ENCODE results near the gene ABCA12.

The ABCA12 gene

DNA sequence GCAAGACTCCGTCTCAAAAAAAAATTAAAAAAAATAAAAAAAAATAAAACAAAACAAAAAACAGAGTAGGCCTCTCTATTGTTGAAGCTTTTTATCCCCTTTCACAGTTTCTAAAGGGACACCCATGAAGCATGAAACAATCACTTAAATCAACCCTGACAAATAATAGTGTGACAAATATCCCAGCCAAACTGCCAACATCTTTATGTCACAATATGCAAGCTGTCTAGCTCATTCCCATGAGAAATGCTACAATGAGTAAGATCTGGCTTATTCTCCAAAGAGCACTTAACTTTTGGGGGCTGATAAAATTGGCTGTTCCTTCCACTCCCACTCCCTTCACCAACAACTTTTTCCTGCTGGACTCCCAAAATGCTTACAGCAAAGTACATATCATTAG lies 21.7 kb upstream of the ABCA12 start:
- no peak overlapping the region for H3K9ac ChIP-seq (ENCODE audit: low read length)
- no peaks in the 10 kb centered on the region for H3K4me1 ChIP-seq (ENCODE audit: low read length)
- H3K9me3 ChIP-seq (ENCODE audit: insufficient read depth, low read length): no peaks in the 10 kb centered on the region
- H3K36me3 ChIP-seq (replicated peaks; ENCODE audit: low read depth, low read length): no peaks in the 10 kb centered on the region
- H4K20me1 ChIP-seq (ENCODE audit: insufficient read depth, low read length): no peaks in the 10 kb centered on the region
- no peaks in the 10 kb centered on the region for H3K27me3 ChIP-seq (ENCODE audit: low read depth, low read length)
- H3K27ac ChIP-seq (ENCODE audit: low read length): no peak overlapping the region
- no peak overlapping the region for H3K4me2 ChIP-seq (ENCODE audit: low read length)
- TF ChIP-seq EZH2phosphoT487 (IDR thresholded peaks at IDR 0.05; ENCODE audit: low read depth): no peak
- TF ChIP-seq, protein P1, sequence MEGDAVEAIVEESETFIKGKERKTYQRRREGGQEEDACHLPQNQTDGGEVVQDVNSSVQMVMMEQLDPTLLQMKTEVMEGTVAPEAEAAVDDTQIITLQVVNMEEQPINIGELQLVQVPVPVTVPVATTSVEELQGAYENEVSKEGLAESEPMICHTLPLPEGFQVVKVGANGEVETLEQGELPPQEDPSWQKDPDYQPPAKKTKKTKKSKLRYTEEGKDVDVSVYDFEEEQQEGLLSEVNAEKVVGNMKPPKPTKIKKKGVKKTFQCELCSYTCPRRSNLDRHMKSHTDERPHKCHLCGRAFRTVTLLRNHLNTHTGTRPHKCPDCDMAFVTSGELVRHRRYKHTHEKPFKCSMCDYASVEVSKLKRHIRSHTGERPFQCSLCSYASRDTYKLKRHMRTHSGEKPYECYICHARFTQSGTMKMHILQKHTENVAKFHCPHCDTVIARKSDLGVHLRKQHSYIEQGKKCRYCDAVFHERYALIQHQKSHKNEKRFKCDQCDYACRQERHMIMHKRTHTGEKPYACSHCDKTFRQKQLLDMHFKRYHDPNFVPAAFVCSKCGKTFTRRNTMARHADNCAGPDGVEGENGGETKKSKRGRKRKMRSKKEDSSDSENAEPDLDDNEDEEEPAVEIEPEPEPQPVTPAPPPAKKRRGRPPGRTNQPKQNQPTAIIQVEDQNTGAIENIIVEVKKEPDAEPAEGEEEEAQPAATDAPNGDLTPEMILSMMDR (IDR thresholded peaks at IDR 0.05; ENCODE audit: low read depth, low read length): no peak
- no peak overlapping the region for H2AFZ ChIP-seq (ENCODE audit: low read depth, low read length)
- no peak overlapping the region for H3K4me3 ChIP-seq (ENCODE audit: low read length)
- H3K79me2 ChIP-seq (ENCODE audit: low read length): no peaks in the 10 kb centered on the region

DNA sequence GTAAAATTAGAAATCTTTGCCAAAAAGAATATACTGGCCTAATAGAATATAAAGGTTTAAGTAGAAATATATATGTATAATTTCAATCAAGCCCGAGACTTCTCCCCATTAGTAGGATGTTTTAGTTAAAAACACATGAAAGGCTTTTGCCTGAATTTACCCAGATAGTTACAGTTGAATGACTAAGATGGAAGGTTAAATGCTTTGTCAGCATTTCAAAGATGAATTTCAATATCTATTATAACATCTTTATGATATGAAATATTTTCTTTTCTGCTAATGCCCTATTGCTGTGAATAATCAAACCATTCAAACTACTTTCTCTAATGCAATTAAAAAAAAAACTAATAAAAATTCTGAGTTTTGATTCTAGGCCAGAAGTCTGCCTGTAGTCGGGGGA lies 18.0 kb upstream of the ABCA12 start:
- H3K4me2 ChIP-seq (ENCODE audit: low read length): no peak overlapping the region
- H2AFZ ChIP-seq (ENCODE audit: low read depth, low read length): no peak overlapping the region
- H3K27me3 ChIP-seq (ENCODE audit: low read depth, low read length): no peaks in the 10 kb centered on the region
- no peaks in the 10 kb centered on the region for H3K36me3 ChIP-seq (replicated peaks; ENCODE audit: low read depth, low read length)
- H3K9me3 ChIP-seq (ENCODE audit: insufficient read depth, low read length): no peaks in the 10 kb centered on the region
- no peaks in the 10 kb centered on the region for H4K20me1 ChIP-seq (ENCODE audit: insufficient read depth, low read length)
- no peaks in the 10 kb centered on the region for H3K79me2 ChIP-seq (ENCODE audit: low read length)
- H3K27ac ChIP-seq (ENCODE audit: low read length): no peak overlapping the region
- TF ChIP-seq, protein P1 (IDR thresholded peaks at IDR 0.05; ENCODE audit: low read depth, low read length): no peak
- no peak for TF ChIP-seq EZH2phosphoT487 (IDR thresholded peaks at IDR 0.05; ENCODE audit: low read depth)
- no peak overlapping the region for H3K9ac ChIP-seq (ENCODE audit: low read length)
- H3K4me1 ChIP-seq (ENCODE audit: low read length): no peaks in the 10 kb centered on the region
- no peak overlapping the region for H3K4me3 ChIP-seq (ENCODE audit: low read length)

DNA sequence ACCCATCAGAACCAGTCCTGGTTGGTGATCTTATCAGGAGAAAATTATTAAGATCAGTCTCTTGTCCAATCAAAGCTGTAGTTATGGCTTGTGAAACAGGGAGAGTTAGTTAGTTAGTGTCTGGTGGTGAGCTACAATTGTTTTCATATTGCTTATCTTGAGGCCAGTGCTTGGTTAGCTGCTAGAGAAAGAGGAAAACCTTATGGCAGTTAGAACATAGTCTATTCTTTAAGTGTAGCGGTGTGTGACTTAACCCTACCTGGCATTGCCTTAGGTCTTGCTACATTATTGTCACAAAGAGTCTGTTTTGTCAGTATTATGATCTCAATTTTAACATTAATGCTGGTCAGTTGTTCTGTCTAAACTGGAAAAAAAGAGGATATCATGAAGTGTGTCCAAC lies 11.5 kb upstream of the ABCA12 start:
- H3K79me2 ChIP-seq (ENCODE audit: low read length): no peaks in the 10 kb centered on the region
- no peak overlapping the region for H3K27ac ChIP-seq (ENCODE audit: low read length)
- no peak overlapping the region for H2AFZ ChIP-seq (ENCODE audit: low read depth, low read length)
- no peak for TF ChIP-seq EZH2phosphoT487 (IDR thresholded peaks at IDR 0.05; ENCODE audit: low read depth)
- TF ChIP-seq, protein P1 (IDR thresholded peaks at IDR 0.05; ENCODE audit: low read depth, low read length): no peak
- H4K20me1 ChIP-seq (ENCODE audit: insufficient read depth, low read length): no peaks in the 10 kb centered on the region
- no peak overlapping the region for H3K4me2 ChIP-seq (ENCODE audit: low read length)
- no peaks in the 10 kb centered on the region for H3K4me1 ChIP-seq (ENCODE audit: low read length)
- no peaks in the 10 kb centered on the region for H3K9me3 ChIP-seq (ENCODE audit: insufficient read depth, low read length)
- no peaks in the 10 kb centered on the region for H3K27me3 ChIP-seq (ENCODE audit: low read depth, low read length)
- no peak overlapping the region for H3K9ac ChIP-seq (ENCODE audit: low read length)
- no peaks in the 10 kb centered on the region for H3K36me3 ChIP-seq (replicated peaks; ENCODE audit: low read depth, low read length)
- no peak overlapping the region for H3K4me3 ChIP-seq (ENCODE audit: low read length)

DNA sequence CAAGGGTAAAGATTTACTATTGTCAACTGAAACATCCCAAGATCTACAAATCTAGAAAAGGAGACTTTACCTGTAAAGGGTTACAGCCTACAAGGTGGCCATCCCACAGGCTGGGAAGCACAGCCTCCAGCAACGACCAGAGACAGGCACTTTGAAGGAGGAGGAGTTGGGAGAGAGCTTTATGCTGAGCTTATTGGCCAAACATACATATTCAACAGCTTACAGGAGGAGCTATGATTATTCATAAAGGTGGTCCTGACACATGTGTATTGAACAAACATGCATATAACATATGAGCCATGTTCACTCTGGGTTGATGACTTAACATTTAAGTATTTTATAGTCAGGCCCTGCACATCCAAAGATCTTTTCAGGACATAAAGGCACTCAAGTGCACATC lies 11.1 kb upstream of the ABCA12 start:
- H3K9me3 ChIP-seq (ENCODE audit: insufficient read depth, low read length): no peaks in the 10 kb centered on the region
- no peak overlapping the region for H3K9ac ChIP-seq (ENCODE audit: low read length)
- H3K4me1 ChIP-seq (ENCODE audit: low read length): no peaks in the 10 kb centered on the region
- H3K79me2 ChIP-seq (ENCODE audit: low read length): no peaks in the 10 kb centered on the region
- H3K36me3 ChIP-seq (replicated peaks; ENCODE audit: low read depth, low read length): no peaks in the 10 kb centered on the region
- TF ChIP-seq, protein P1 (IDR thresholded peaks at IDR 0.05; ENCODE audit: low read depth, low read length): no peak
- no peak for TF ChIP-seq EZH2phosphoT487 (IDR thresholded peaks at IDR 0.05; ENCODE audit: low read depth)
- no peaks in the 10 kb centered on the region for H4K20me1 ChIP-seq (ENCODE audit: insufficient read depth, low read length)
- no peak overlapping the region for H3K4me3 ChIP-seq (ENCODE audit: low read length)
- H3K4me2 ChIP-seq (ENCODE audit: low read length): no peak overlapping the region
- H2AFZ ChIP-seq (ENCODE audit: low read depth, low read length): no peak overlapping the region
- no peaks in the 10 kb centered on the region for H3K27me3 ChIP-seq (ENCODE audit: low read depth, low read length)
- no peak overlapping the region for H3K27ac ChIP-seq (ENCODE audit: low read length)
